Endodermal cell (in vitro differentiated cells): Measurements from ENCODE around the gene NOX3. TPM values are rescaled to one million over a fixed set of nuclear protein-coding genes. Genes with fewer than 3 reads are reported as not detected.
"Not testable (repeated sequence)": the region's sequence is repeated elsewhere in the genome, so short reads cannot be mapped to it uniquely, and the experiment has no call there.

Experiments used
- DNase-seq: peaks from one replicate; pipeline ENCODE4 v3.0.0-alpha.2; 2017
- H3K27ac ChIP-seq: 2 replicates; pipeline ENCODE4 v1.5.1; 2013; ENCODE audit warnings: mild to moderate bottlenecking, low read depth, low read length, moderate library complexity
- H3K27me3 ChIP-seq: 2 replicates; pipeline ENCODE4 v1.6.1; 2013; ENCODE audit warnings: mild to moderate bottlenecking, low read length, moderate library complexity; ENCODE audit not compliant: insufficient read depth, control insufficient read depth, poor library complexity, severe bottlenecking
- H3K36me3 ChIP-seq: 2 replicates; pipeline ENCODE4 v1.7.0; 2013; ENCODE audit warnings: mild to moderate bottlenecking, low read length, moderate library complexity; ENCODE audit not compliant: control insufficient read depth, insufficient read depth
- H3K4me1 ChIP-seq: one replicate; pipeline ENCODE4 v1.7.0; 2013; ENCODE audit warnings: low read length; ENCODE audit not compliant: control insufficient read depth, insufficient read depth
- H3K4me3 ChIP-seq: 2 replicates; pipeline ENCODE4 v1.5.1; 2013; ENCODE audit warnings: mild to moderate bottlenecking, low read length, moderate library complexity
- H3K9ac ChIP-seq: 2 replicates; pipeline ENCODE4 v1.6.1; 2013; ENCODE audit warnings: mild to moderate bottlenecking, low read length, moderate library complexity; ENCODE audit not compliant: poor library complexity, severe bottlenecking; ENCODE audit errors: extremely low read depth
- H3K9me3 ChIP-seq: 2 replicates; pipeline ENCODE4 v1.6.1; 2013; ENCODE audit warnings: mild to moderate bottlenecking, low read length, moderate library complexity; ENCODE audit not compliant: control insufficient read depth
- H3K27ac Mint-ChIP-seq: 2 replicates; pipeline ENCODE4 v1.8.0; 2020; ENCODE audit warnings: mixed read lengths
- H3K27me3 Mint-ChIP-seq: 2 replicates; pipeline ENCODE4 v1.8.0; 2021; ENCODE audit warnings: mild to moderate bottlenecking, mixed read lengths; ENCODE audit not compliant: insufficient read depth
- H3K36me3 Mint-ChIP-seq: 2 replicates; pipeline ENCODE4 v1.8.0; 2020; ENCODE audit warnings: low read depth, mixed read lengths
- H3K4me1 Mint-ChIP-seq: 2 replicates; pipeline ENCODE4 v1.8.0; 2020; ENCODE audit warnings: mixed read lengths
- H3K4me3 Mint-ChIP-seq: 2 replicates; pipeline ENCODE4 v1.8.0; 2020; ENCODE audit warnings: mild to moderate bottlenecking, moderate library complexity, mixed read lengths
- H3K9me3 Mint-ChIP-seq: 2 replicates; pipeline ENCODE4 v1.8.0; 2020; ENCODE audit warnings: mild to moderate bottlenecking, mixed read lengths
- WGBS, 2 experiments: methylation state at CpG; one replicate each; pipeline versions ENCODE4 v1.1.5 to v1.1.7; 2013; ENCODE audit warnings: missing lambda C conversion rate in 2 of 2, mixed read lengths in 1 of 2; ENCODE audit not compliant: insufficient coverage in 1 of 2, insufficient read length in 1 of 2; 5-methylcytosine and 5-hydroxymethylcytosine counted together
- total RNA-seq, 2 donors: library from RNA; stranded (reverse); fragmentation: NEBNext Ultra II Directional in 1 of 2; extraction: Animal tissue kit (Norgen Biotek cat#: 25700) in 1 of 2; gene quantifications; 2 replicates in 1 of 2; 3 replicates in 1 of 2; pipeline ENCODE4 v1.2.1, GENCODE V29; 2021
- TF ChIP-seq, protein P1 (sequence below): fragments of 200-600 bp; sonication (generic); conservative IDR thresholded peaks from 2 replicates; pipeline ENCODE4 v1.5.0; 2021; ENCODE audit warnings: antibody characterized with exemption, mild to moderate bottlenecking

The NOX3 gene
- total RNA-seq, 2 donors from 2014 or later: not detected

DNA sequence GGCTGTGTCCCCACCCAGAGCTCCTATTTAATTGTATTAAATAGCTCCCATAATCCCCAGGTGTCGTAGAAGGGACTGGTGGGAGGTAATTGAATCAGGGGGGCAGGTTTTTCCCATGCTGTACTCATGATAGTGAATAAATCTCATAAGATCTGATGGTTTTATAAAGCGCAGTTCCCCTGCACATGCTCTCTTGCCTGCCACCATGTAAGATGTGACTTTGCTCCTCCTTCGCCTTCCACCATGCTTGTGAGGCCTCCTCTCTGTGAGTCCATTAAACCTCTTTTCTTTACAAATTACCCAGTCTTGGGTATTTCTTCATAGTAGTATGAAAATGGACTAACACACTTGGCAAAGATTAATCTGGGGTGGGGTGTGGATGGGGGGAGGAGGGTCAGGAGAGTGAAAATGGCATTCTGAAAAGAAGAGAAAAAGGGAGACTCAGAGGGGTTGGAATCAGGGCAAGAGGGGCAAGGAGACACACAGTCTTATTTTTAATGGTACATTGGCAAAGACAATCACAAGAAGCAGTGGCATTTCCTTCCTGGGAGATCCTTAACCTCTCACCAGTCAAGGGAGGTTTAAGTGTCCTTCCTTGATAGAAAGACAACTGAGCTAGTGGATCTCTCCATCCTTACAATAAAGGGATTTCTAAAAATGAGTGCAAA lies 37.5 kb upstream of the NOX3 start:
- Histone ChIP-seq H3K9me3 (peaks cover 17% of the 10 kb centered on the region), H3K4me1 (peaks cover 13% of the 10 kb centered on the region), H3K27me3 (no peaks in the 10 kb centered on the region), H3K9ac (no peak overlapping the region), H3K4me3 (peak overlapping the region; percentile 30), H3K27ac (no peak overlapping the region), H3K36me3 (no peaks in the 10 kb centered on the region)
- Mint-ChIP-seq H3K27ac (peak overlapping the region; percentile 21), H3K9me3 (peaks cover 14% of the 10 kb centered on the region), H3K4me1 (peaks cover 25% of the 10 kb centered on the region), H3K27me3 (no peaks in the 10 kb centered on the region), H3K36me3 (peaks cover 5% of the 10 kb centered on the region), H3K4me3 (no peak overlapping the region)
- 58 to 93% methylated on average over 2 to 3 of the region's 3 CpGs for WGBS, 2 experiments
- DNase-seq: no peak
- TF ChIP-seq, protein P1, sequence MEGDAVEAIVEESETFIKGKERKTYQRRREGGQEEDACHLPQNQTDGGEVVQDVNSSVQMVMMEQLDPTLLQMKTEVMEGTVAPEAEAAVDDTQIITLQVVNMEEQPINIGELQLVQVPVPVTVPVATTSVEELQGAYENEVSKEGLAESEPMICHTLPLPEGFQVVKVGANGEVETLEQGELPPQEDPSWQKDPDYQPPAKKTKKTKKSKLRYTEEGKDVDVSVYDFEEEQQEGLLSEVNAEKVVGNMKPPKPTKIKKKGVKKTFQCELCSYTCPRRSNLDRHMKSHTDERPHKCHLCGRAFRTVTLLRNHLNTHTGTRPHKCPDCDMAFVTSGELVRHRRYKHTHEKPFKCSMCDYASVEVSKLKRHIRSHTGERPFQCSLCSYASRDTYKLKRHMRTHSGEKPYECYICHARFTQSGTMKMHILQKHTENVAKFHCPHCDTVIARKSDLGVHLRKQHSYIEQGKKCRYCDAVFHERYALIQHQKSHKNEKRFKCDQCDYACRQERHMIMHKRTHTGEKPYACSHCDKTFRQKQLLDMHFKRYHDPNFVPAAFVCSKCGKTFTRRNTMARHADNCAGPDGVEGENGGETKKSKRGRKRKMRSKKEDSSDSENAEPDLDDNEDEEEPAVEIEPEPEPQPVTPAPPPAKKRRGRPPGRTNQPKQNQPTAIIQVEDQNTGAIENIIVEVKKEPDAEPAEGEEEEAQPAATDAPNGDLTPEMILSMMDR: no peak

DNA sequence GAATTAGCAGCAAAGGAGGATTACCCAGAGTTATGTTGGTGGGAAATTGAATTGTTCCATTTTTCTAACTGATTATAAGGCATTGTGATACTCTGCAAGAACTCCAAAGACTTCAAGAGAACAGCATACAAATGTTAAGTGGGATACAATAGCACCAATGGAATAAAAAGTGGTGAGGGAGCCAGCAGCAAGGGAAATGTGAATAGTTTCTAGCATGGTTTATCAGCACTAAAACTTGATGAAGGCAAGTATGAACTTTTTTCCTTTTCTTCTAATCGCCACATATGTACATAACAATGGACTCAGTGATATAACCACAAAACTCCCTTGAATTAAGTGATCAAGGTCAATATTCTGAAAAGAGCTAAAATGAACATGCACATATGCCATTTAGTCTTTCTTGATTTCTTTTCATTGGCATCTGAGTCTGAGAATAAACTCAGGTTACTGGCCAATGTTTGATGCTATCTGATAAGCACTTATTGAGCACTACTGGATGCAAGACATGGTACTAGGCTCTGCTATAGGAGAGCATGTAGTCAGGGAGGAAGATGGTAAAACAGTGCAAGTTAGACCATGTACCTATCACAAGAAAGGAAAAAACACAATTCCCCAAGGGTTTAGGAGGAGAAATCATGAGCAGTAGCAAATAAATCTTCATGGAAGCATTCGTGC lies 36.6 kb upstream of the NOX3 start:
- Histone ChIP-seq H3K4me1 (peaks cover 13% of the 10 kb centered on the region), H3K9me3 (peaks cover 17% of the 10 kb centered on the region), H3K27me3 (no peaks in the 10 kb centered on the region), H3K4me3 (peak overlapping the region; percentile 20), H3K9ac (no peak overlapping the region), H3K36me3 (no peaks in the 10 kb centered on the region), H3K27ac (no peak overlapping the region)
- H3K4me3 Mint-ChIP-seq: no peak overlapping the region
- peaks cover 14% of the 10 kb centered on the region for H3K9me3 Mint-ChIP-seq
- H3K27me3 Mint-ChIP-seq: no peaks in the 10 kb centered on the region
- H3K36me3 Mint-ChIP-seq: peaks cover 5% of the 10 kb centered on the region
- peaks cover 20% of the 10 kb centered on the region for H3K4me1 Mint-ChIP-seq
- WGBS, 2 experiments: 81 to 85% methylated on average over 2 of the region's 2 CpGs
- no peak for DNase-seq
- H3K27ac Mint-ChIP-seq: no peak overlapping the region
- TF ChIP-seq, protein P1: no peak

DNA sequence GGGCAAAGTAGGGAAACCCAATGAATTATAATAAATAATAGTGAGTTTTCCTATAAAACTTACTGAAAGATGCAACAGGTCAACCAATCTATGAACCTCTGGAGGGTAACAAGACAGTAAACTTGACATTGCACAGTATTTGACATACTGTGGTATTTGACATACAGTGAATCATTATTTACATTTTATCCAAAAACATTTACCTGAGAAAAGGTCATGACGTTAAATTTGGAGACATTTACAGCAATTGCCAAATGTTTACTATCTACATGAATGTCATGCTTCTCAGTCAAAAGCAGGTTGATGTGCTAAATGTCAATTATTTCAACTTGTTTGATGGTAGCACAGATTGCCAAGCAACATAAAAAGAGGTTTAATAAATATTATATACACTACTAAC lies 35.8 kb upstream of the NOX3 start:
- Mint-ChIP-seq H3K9me3 (peaks cover 14% of the 10 kb centered on the region), H3K4me3 (no peak overlapping the region), H3K36me3 (peaks cover 5% of the 10 kb centered on the region), H3K4me1 (peaks cover 21% of the 10 kb centered on the region), H3K27ac (no peak overlapping the region), H3K27me3 (no peaks in the 10 kb centered on the region)
- Histone ChIP-seq H3K27ac (no peak overlapping the region), H3K4me1 (peaks cover 13% of the 10 kb centered on the region), H3K36me3 (no peaks in the 10 kb centered on the region), H3K4me3 (no peak overlapping the region), H3K9ac (no peak overlapping the region), H3K27me3 (no peaks in the 10 kb centered on the region), H3K9me3 (peaks cover 17% of the 10 kb centered on the region)
- WGBS, 2 experiments: 86 to 96% methylated on average over 1 of the region's 1 CpG
- DNase-seq: no peak
- TF ChIP-seq, protein P1: no peak

DNA sequence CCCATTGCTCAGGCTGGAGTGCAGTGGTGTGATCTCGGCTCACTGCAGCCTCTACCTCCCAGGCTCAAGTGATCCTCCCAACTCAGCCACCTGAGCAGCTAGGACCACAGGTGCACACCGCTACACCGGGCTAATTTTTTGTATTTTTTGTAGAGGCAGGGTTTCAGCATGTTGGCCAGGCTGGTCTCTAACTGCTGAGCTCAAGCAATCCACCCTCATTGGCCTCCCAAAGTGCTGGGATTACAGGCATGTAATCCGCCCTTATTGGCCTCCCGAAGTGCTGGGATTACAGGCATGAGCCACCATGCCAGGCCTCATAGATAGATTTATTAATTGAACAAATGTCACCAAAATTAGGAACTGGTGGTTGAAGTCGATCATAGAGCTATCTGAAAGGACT lies 32.6 kb upstream of the NOX3 start:
- H3K9me3 Mint-ChIP-seq: peaks cover 10% of the 10 kb centered on the region
- WGBS, 2 experiments: 88 to 96% methylated on average over 3 to 6 of the region's 6 CpGs
- not testable (repeated sequence) for DNase-seq, H3K9ac ChIP-seq, H3K27ac ChIP-seq, H3K4me1 ChIP-seq, H3K4me3 Mint-ChIP-seq, H3K27ac Mint-ChIP-seq, H3K27me3 ChIP-seq, H3K4me3 ChIP-seq, H3K36me3 Mint-ChIP-seq, H3K4me1 Mint-ChIP-seq, H3K36me3 ChIP-seq, H3K27me3 Mint-ChIP-seq
- peaks cover 13% of the 10 kb centered on the region for H3K9me3 ChIP-seq
